ENCODE results near the gene FNBP1. TPM values are rescaled to one million over a fixed set of nuclear protein-coding genes. Genes with fewer than 3 reads are reported as not detected.

Gene FNBP1
- total and polyA plus RNA-seq, 2 experiments from 2014 or later, result 26.6 to 28.8 TPM

- no peak for TF ChIP-seq ZNF462 (CRISPR knock-in tag; IDR thresholded peaks at IDR 0.05)
- TF ChIP-seq CREB1 (CRISPR knock-in tag; IDR thresholded peaks at IDR 0.05; ENCODE audit: low read depth), result no peak
- no peak for TF ChIP-seq CTCF (conservative IDR thresholded peaks at IDR 0.05; ENCODE audit: low read depth in 2 of 2)
- TF ChIP-seq NANOG (IDR thresholded peaks at IDR 0.05; ENCODE audit: borderline replicate concordance), result no peak
- TF ChIP-seq POLR2AphosphoS5 (IDR thresholded peaks at IDR 0.05; ENCODE audit: low read depth), result no peak
- TF ChIP-seq ZNF114 (CRISPR knock-in tag; IDR thresholded peaks at IDR 0.05), result no peak
- no peak for TF ChIP-seq ETS1 (IDR thresholded peaks at IDR 0.05)
- no peak for TF ChIP-seq EZH2phosphoT487 (IDR thresholded peaks at IDR 0.05; ENCODE audit: unreplicated experiment)
Observed at GRCh38 chr9:129838707-129839259, 204.2 kb downstream of the FNBP1 start (continued).

Small RNAs within 50 kb of the gene (microRNA-seq; reads per million reads assigned to microRNA genes)
- gene MIR6855, result not detected

Small RNAs within 50 kb of the gene (small RNA-seq; reads per million reads assigned to genes)
- not detected for gene MIR6855 (ENCODE audit: low replicate concordance)

Other genes with a start within 250 kb of the FNBP1 start
- gene TOR1B, start 240.0 kb downstream of the FNBP1 start, total RNA-seq (2014; rRNA removed; shearing (Covaris generic)), result 36.2 and 42.4 TPM in 2 replicates
- 8.8 and 10.6 TPM in 2 replicates for gene TOR1B, start 240.0 kb downstream of the FNBP1 start, polyA plus RNA-seq (2016; fragmentation: Nextera tagmentation; extraction: Ambion mirVana)
- gene TOR1A, start 219.1 kb downstream of the FNBP1 start, total RNA-seq (2014; rRNA removed; shearing (Covaris generic)), result 33.9 and 45.7 TPM in 2 replicates
- 23.6 and 24.2 TPM in 2 replicates for gene TOR1A, start 219.1 kb downstream of the FNBP1 start, polyA plus RNA-seq (2016; fragmentation: Nextera tagmentation; extraction: Ambion mirVana)
- gene C9orf78, start 207.9 kb downstream of the FNBP1 start, total RNA-seq (2014; rRNA removed; shearing (Covaris generic)), result 34.4 and 46.1 TPM in 2 replicates
- gene C9orf78, start 207.9 kb downstream of the FNBP1 start, polyA plus RNA-seq (2016; fragmentation: Nextera tagmentation; extraction: Ambion mirVana), result 72.8 and 84.6 TPM in 2 replicates
- gene USP20, start 207.7 kb downstream of the FNBP1 start, total RNA-seq (2014; rRNA removed; shearing (Covaris generic)), result 12.0 and 13.0 TPM in 2 replicates
- gene USP20, start 207.7 kb downstream of the FNBP1 start, polyA plus RNA-seq (2016; fragmentation: Nextera tagmentation; extraction: Ambion mirVana), result 9.9 and 10.4 TPM in 2 replicates
- gene GPR107, start 10.7 kb upstream of the FNBP1 start, total RNA-seq (2014; rRNA removed; shearing (Covaris generic)), result 18.4 and 30.7 TPM in 2 replicates
- 6.2 and 7.3 TPM in 2 replicates for gene GPR107, start 10.7 kb upstream of the FNBP1 start, polyA plus RNA-seq (2016; fragmentation: Nextera tagmentation; extraction: Ambion mirVana)
- 28.8 and 34.3 TPM in 2 replicates for gene NCS1, start 129.2 kb upstream of the FNBP1 start, total RNA-seq (2014; rRNA removed; shearing (Covaris generic))
- 8.2 and 10.3 TPM in 2 replicates for gene NCS1, start 129.2 kb upstream of the FNBP1 start, polyA plus RNA-seq (2016; fragmentation: Nextera tagmentation; extraction: Ambion mirVana)
- 2.6 and 4.7 TPM in 2 replicates for gene HMCN2, start 222.6 kb upstream of the FNBP1 start, total RNA-seq (2014; rRNA removed; shearing (Covaris generic))
- 1.3 and 2.1 TPM in 2 replicates for gene HMCN2, start 222.6 kb upstream of the FNBP1 start, polyA plus RNA-seq (2016; fragmentation: Nextera tagmentation; extraction: Ambion mirVana)